HG03432 (cell line): Measurements from ENCODE around the gene NRP2.

ENCODE experiments used
- ATAC-seq: cut with Tn5 transposase; IDR thresholded peaks from one replicate; pipeline ENCODE4 v1.9.1; 2021; ENCODE audit warnings: mild to moderate bottlenecking, moderate library complexity; ENCODE audit not compliant: unreplicated experiment

Gene NRP2

DNA sequence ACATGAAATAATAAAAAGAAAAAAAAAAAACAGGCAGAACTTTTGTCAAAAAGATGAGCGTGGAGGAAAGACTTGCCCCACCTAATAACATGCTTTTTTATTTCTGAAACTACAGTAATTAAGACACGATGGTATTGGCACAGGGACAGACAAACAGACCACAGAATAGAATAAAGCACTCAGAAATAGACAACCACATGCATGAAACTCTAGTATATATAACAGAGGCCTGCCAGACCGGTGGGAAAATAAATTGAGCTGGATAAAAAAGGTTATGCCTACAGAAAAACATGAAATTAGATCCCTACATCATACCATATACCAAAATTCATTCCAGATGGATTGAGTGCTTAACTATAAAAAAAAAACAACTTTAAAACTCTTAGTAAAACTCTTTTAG, 163.1 kb downstream of the NRP2 start:
- no peak for ATAC-seq
